NCI-H524 treated with DMSO at 0.1 percent for 48 hours (cell line): ENCODE data around the gene EIPR1.
"Not testable (repeated sequence)": the region's sequence is repeated elsewhere in the genome, so short reads cannot be mapped to it uniquely, and the experiment has no call there.

Source experiments
- DNase-seq: peaks from one replicate; lab custom pipeline; 2025; lab: John Stamatoyannopoulos, UW

Gene EIPR1

DNA sequence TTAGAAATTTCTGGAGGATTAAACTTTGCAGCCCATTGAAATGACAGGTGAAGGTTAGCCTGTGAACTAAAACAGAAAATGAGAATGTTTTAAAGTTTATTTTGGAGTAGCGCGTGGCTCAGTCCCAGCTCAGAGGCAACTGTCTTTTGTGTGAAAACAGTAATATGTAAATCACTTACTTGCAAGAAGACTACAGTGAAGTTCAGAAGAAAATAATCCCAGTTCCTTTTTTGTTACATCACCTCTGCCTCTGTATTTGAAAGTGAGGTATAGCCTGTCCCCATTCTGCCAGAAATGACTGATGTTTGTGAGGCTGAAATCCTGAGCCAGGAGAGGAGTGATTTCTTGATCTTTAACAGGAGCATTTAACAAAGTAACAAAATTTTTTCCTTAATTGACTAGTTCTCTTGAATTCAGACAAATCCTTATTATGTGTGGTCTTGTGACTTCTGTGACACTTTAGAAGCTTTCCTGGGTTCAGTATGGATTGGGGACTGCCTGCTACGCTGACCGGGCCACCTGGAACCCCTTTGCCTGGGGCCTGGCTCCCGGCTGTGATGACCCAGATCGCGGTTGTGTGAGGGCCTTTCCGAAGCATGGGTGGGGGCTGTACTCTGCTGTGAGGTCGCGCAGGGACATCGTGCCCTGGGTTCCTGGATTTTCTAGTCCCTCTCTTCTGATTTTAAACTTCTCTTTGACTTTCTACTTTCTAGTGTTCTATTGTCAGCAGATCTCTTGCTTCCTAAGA is 26.1 kb upstream of the EIPR1 start:
- DNase-seq = no peak

DNA sequence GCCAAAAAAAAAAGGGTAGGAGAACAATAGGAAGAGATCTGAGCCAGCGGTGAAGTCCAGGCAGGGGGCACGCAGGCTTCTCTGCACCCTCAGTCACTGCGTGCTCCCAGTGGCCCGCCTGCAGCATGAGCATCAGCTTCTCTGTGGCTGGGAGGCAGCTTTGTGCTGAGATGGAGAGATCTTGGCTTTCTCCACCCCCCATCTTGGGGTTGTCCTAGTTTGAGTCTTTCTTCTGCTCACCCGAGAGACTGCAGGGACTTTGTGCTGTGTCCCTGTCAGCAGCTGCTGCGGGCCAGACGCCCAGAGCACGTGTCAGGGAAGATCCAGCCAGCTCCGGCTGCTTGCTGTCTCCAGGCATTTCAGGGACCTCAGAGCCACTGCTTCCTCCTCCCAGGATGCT is 22.2 kb upstream of the EIPR1 start:
- DNase-seq = no peak

DNA sequence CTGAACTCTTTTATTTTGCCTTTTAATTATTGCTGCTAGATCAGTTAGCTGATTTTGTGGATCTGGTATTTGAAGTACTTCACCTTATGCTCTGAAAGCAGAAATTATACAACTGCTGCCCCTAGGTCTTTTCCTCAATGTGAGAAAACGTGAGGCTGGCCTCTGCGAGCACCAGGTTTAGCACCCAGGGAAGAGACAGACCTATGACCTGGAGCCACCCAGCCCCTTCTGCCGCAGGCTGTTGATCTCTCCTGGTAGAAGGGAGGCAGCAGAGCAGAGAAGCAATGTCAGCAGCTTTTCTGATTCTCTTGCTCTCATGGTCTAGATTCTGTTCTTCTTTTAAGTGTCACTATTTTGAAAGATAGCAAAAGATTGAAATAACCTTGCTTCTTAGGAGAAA is 21.8 kb upstream of the EIPR1 start:
- no peak for DNase-seq

DNA sequence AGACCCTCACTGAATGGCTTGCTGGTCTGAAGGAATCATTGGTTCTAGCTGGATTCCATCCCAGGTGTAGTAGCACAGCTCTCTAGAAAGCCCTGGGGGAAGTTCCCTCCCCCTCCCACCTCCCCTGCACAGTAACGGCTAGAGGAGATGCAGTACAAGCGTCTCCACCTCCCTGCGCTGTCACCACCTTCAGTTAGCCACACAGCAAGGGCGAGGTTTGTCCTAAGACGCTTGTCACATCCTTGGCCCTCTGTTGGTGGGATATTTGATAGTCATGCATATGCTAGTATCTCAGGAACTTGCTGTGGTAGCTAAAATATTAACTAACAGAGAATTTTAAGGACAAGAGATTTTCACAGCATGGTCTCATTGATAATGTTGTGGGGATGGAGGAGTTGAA is 21.2 kb upstream of the EIPR1 start:
- no peak for DNase-seq

DNA sequence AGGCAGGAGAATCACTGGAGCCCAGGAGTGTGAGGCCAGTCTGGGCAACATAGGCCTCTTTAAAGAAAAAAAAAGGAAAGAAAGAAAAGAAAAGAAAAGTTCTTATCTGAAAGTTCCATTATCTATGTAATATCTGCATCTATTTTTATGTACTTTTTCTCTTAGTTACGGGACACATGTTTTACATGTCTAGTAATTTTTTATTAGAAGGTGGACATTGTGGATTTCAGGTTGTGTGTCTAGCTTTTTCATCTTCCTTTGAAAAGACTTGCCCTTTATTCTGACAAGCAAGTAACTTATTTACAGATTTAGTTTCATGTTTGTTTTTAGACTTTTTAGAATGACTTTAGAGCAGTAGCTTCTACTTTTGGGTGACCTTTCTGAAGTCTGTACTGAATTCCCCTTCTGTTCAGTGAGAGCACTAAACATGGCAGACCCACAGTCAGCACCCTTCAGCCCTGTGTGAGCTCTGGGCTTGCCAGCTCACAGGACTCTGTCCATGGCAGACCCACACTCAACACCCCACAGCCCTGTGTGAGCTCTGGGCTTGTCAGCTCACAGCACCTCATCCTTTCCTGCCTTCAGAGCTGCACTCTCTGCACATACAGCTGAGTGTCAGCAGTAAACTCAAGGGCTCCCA is 19.4 kb upstream of the EIPR1 start:
- no peak for DNase-seq

DNA sequence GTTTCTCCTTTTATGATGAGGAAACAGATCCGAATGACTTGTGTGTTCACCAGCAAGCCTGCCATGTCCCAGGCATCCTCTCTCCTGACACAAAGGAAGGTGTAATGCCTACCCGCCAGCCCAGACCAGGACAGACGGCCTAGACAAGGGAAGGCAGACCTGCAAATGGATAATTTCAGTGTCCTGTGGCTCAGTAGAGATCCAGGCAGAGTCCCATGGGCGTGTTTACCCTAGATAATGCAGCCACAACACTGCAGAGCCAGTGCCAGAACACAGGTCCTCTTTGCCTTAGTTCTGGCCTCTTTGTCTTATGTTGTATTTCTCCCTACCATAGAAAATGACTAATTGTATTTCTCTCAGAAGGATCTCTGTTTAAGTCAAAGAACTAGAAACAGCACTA is 14.6 kb upstream of the EIPR1 start:
- no peak for DNase-seq

DNA sequence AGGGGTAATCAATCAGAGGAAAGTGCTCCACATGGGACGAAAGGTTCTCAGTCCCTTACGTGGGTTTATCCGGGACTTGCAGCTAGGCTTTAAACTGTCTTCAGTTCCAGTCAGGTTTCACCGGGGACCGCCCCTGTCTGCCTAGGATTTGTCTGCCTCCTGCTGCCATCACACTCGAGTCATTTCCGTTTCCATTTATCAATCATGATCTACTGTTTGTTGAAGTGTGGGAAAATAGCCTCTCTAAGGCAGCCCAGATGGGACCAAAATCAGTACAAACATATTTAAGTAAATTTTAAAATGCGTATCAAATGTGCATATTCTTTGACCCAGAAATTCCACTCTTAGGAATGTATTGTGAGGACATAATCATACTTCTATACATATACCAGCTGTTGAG is 12.4 kb upstream of the EIPR1 start:
- no peak for DNase-seq

DNA sequence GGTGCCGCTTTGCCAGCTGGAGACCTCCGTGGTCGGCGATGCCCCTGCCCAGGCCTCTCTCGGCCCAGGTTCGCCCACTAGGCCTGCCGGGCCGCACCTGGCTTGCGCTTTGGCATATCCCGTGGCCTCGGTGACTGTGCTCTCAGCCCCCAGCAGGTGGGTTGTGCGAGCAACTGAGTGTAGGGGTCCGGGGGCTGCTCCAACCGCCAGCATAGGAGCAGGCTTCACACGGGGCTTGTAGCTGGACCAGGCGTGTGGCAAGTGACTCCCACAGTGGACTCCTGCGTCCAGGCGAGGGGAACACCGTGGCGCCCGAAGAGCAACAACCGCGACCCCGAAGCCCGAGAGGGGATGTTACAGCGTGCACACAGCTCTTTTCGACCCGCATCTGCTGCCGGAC is 11.6 kb upstream of the EIPR1 start:
- no peak for DNase-seq

DNA sequence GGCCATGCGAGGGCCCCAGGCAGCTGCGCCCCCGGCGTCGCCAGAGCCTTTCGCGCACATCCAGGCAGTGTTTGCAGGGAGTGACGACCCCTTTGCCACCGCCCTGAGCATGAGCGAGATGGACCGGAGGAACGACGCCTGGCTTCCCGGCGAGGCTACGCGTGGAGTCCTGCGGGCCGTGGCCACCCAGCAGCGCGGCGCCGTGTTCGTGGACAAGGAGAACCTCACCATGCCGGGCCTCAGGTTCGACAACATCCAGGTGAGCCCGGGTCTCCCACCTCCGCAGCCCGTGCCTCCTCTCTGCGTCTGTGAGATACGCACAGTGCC is 10.8 kb upstream of the EIPR1 start:
- DNase-seq = no peak

DNA sequence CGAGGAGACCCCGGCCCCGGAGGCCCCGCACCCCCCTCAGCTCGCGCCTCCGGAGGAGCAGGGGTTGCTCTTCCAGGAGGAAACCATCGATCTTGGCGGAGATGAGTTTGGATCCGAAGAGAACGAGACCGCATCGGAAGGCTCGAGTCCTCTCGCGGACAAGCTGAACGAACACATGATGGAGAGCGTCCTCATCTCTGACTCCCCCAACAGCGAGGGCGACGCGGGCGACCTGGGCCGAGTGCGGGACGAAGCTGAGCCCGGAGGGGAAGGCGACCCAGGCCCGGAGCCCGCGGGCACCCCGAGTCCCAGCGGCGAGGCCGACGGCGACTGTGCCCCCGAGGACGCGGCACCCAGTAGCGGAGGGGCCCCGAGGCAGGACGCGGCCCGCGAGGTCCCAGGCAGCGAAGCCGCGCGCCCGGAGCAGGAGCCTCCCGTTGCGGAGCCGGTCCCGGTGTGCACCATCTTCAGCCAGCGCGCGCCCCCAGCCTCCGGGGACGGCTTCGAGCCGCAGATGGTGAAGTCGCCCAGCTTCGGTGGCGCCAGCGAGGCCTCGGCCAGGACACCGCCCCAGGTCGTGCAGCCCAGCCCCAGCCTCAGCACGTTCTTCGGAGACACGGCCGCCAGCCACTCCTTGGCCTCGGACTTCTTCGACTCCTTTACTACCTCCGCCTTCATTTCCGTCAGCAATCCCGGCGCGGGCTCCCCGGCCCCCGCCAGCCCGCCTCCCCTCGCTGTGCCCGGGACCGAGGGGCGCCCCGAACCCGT is 10.2 kb upstream of the EIPR1 start:
- DNase-seq = no peak

DNA sequence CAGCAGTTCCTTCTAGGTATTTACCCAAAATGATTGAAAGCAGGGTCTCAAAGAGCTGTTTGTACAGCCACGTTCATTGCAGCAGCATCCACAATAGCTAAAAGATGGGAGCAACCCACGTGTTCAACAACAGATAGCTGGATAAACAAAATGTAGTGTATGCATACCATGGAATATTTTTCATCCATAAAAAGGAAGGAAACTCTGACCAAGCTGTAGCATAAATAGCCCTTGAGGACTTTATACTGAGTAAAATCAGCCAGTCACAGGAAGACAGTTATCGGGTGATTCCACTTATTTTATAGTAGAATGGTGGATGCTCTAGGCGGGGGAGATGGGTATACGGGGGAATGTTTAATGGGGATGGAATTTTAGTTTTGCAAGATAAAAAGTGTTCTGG is 9.4 kb upstream of the EIPR1 start:
- DNase-seq = no peak

DNA sequence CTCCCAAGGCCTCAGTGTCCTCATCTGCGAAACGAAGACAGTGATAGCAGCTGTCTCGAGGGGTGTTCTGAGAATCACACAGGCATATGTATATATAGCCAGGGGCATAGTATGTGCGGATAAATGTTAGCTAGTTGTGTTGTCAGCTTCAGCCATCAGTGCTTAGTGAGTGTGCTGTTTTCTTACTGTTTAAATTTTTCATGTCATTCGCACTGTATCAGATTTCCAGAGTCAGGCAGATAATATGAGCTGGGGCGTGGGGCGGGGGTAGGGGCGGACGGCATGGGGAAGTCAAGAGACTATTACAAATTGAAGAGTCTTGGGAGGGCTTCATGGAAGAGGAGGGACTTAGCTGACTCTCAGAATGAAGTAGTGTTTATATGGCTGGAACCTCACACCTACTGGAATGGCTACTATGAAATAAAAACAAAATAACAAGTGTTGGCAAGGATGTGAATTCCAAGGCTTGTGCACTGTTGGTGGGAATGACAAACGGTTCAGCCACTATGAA is 8.9 kb upstream of the EIPR1 start:
- no peak for DNase-seq

DNA sequence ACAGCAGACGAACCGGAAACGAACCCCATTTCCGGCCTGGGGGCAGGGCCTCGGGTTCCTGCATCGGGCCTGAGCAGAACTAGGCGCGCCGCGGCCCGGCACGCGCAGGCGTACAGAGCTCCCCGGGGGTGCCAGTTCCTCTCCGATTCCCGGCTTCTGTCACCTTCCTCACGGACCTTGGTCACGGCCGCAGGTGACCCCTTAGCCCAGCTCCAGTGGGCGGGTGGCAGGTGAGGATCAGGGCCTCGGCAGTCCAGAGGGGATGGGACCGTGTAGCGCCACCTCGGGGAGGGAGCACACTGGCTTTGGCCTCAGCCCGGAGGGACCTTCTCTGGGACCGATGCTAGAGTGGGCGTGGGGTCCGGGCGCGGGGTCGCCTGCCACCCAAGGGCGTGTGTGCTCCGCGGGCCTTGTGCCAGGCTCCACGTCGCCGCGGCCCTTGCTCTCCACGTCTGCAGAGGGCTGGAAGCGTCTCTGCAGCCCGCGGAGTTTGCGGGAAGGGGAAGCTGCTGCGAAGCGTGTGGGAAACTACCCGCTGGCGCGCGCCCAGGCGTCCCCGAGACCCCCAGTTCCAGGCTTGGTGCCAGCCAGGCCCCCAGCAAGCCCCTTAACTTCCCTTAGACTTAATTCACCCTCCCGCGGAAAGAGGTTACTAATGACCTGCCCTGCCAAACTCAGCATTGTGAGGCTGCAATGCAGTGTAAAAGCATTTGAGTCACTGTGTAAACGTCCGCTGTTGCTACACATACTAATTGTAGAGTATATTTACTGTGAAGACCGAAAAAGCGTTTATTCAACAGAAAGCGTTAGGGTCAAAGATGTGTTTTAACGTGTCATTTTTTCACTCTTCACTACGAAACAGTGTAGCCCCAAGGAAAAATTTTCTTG is 2.3 kb upstream of the EIPR1 start, which contains the start of gene TRAPPC12:
Gene TRAPPC12 (plus strand): TSS at position 48 of the 888 bp plus-strand sequence. CDS start 7,930 bp downstream, outside the sequence.
- DNase-seq = peak; percentile 61

DNA sequence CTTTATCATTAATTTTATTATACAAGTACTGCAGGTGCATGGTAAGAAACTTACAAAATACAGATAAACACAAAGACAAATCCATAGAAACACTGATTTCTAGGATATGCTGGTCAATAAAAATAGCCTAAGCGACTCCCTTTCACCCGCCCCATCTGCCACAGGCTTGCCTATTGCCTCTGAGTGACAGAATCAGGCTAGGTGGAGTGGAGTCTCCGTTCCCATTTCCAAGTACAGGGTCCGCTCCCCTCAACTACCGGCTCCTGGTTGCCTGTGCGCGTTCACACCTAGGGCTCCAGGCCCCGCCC is 1.7 kb upstream of the EIPR1 start:
- DNase-seq = no peak

DNA sequence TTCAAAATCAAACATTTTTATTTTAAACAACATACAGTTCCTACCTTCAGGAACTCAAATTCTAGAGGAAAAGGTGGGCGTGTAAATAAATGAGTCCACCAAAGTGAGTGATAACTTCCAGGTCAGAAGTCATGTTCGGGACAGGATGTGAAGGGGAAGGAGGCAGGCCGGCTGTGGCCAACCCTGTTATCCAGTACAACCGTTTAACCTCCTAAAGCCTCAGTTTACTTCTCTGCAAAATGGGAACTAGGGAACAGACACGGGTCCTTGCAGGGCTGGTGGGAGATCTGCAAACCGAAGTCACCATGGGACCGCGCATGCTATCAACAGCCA is 373 bp downstream of the EIPR1 start:
- DNase-seq = no peak

DNA sequence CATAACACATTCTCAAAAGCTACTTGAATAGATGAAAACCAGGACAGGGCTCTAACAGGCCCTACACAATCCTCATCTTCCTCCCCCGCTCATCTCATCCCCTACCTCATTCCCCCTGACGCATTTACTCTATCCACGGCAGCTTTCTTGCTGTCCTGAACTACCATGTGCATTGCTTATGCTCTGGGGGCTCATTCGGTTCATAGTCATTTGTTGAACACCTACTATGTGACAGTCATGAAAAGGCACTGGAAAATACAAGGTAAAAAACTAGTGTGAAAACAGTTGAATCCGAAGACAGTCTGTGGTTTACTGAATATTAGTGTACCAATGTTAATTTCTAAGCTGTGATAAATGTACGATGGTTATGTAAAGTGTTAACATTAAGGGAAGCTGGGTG is 797 bp downstream of the EIPR1 start:
- no peak for DNase-seq

DNA sequence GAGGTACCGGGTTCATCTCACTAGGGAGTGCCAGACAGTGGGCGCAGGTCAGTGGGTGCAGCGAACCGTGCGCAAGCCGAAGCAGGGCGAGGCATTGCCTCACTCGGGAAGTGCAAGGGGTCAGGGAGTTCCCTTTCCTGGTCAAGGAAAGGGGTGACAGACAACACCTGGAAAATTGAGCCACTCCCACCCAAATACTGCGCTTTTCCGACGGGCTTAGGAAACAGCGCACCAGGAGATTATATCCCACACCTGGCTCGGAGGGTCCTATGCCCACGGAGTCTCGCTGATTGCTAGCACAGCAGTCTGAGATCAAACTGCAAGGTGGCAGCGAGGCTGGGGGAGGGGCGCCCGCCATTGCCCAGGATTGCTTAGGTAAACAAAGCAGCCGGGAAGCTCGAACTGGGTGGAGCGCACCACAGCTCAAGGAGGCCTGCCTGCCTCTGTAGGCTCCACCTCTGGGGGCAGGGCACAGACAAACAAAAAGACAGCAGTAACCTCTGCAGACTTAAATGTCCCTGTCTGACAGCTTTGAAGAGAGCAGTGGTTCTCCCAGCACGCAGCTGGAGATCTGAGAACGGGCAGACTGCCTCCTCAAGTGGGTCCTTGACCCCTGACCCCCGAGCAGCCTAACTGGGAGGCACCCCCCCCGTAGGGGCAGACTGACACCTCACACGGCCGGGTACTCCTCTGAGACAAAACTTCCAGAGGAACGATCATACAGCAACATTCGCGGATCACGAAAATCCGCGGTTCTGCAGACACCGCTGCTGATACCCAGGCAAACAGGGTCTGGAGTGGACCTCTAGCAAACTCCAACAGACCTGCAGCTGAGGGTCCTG is 8.1 kb downstream of the EIPR1 start:
- not testable (repeated sequence) for DNase-seq

DNA sequence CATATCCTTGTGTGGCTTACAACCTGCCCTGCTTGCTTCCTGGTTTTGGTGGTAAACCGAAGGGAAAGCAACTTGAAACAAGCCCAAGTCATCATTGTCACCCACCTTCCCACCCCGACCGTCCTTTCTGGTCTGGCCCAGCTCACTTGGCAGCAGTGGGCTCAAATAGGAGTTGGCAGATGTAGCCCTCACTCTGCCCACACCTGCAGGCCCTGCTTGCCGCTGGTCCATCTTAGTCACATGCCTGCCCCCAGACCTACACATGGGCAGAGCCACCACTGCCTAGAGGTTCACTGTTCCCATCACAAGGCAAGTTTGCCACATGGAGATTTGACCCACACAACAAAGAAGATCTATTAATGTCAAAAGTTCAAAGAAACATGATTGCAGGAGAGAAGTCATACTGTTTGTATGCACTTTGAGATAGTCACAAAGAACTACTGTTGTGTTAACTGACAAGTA is 9.3 kb downstream of the EIPR1 start:
- DNase-seq = no peak

DNA sequence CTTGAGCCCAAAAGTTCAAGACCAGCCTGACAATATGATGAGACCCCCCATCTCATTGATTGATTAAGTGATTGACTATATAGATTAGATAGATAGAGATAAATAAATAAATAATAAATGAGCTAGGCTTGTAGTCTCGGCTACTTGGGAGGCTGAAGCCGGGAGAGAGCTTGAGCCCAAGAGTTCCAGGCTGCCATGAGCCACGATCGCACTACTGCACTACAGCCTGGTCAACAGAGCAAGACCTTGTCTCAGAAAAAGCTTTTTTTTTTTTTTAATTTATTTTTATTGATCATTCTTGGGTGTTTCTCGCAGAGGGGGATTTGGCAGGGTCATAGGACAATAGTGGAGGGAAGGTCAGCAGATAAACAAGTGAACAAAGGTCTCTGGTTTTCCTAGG is 12.4 kb downstream of the EIPR1 start:
- no peak for DNase-seq

DNA sequence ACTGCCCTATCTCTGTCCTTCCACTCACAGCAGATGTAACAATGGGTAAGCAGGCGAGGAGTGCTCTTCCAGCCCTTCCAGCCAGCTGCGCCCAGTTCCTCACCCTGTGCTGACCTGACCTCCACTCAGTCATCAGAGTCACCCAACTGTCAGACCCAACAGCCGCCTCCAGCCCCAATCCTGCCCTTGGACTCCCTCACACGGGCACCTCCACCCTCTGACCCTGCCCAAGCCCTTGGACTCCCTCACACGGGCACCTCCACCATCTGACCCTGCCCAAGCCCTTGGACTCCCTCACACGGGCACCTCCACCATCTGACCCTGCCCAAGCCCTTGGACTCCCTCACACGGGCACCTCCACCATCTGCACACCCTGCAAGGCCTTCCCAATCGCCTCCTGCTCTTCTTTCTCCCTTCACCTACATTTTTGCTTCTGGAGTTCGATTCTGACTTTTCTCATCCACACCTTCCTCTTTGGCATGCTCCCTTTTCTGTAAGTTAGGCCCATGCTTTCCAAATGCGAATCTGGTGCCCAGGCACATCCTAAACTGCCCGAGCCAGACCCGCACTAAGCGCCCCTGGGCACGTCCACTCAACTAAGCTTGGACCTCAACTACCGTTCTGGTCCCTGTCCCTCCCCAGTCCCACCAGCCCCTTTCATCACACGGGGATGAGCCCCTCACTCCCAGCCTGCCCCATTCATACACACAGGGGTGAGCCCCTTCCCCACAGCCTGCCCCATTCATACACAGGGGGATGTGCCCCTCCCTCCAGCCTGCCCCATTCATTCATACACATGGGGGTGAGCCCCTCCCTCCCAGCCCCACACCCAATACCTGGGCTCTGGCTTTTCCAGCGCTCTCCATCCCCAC is 15.9 kb downstream of the EIPR1 start:
- DNase-seq = no peak
